SU-DHL-6 (cell line): ENCODE measurements around the gene MB.

ENCODE experiments used
- CTCF ChIP-seq: fragments of 200-600 bp; sonication (generic); IDR thresholded peaks from one replicate; pipeline ENCODE4 v1.5.1; 2017; ENCODE audit warnings: antibody characterized with exemption, mild to moderate bottlenecking, low read length, moderate library complexity; ENCODE audit not compliant: insufficient read depth, poor library complexity, severe bottlenecking
- EZH2phosphoT487 ChIP-seq: fragments of 200-600 bp; sonication (generic), shearing (Covaris generic); conservative IDR thresholded peaks from 2 replicates; pipeline ENCODE4 v1.6.1; 2018; ENCODE audit warnings: mild to moderate bottlenecking, antibody characterized with exemption, low read length, moderate library complexity, mixed read lengths

GRCh38 chr22:35594686-35595085 lies 22.4 kb downstream of the MB start:
- no peak for TF ChIP-seq EZH2phosphoT487
- TF ChIP-seq CTCF, result no peak
